GM19397 (cell line): Measurements from ENCODE around the gene CATSPERD.
A peak's percentile ranks its signal among the peaks of the same experiment; 100 is the strongest.

Experiments
- ATAC-seq: cut with Tn5 transposase; IDR thresholded peaks from one replicate; pipeline ENCODE4 v1.9.1; 2021; ENCODE audit warnings: mild to moderate bottlenecking, moderate library complexity; ENCODE audit not compliant: unreplicated experiment

CATSPERD gene

GRCh38 chr19:5719961-5720790, at the start of gene CATSPERD, which contains the start of gene LONP1:
Gene CATSPERD, plus strand, starts transcription at chr19:5720637. Its CDS starts 101 bp downstream, at chr19:5720738.
Gene LONP1, minus strand, starts transcription at chr19:5720146. Its CDS starts 14 bp downstream, at chr19:5720132.
- peak; percentile 84 for ATAC-seq

- no peak for ATAC-seq
Observed at GRCh38 chr19:5671600-5671999, 48.8 kb upstream of the CATSPERD start.

GRCh38 chr19:5672708-5673459, 47.6 kb upstream of the CATSPERD start:
- ATAC-seq: no peak

GRCh38 chr19:5673752-5674151, 46.7 kb upstream of the CATSPERD start:
- ATAC-seq: no peak

- no peak for ATAC-seq
Observed at GRCh38 chr19:5674714-5675113, 45.7 kb upstream of the CATSPERD start.

GRCh38 chr19:5676105-5676771, 44.2 kb upstream of the CATSPERD start:
- no peak for ATAC-seq

- no peak for ATAC-seq
Observed at GRCh38 chr19:5676772-5677105, 43.7 kb upstream of the CATSPERD start.

- ATAC-seq: no peak
Observed at GRCh38 chr19:5677136-5677535, 43.3 kb upstream of the CATSPERD start.

- ATAC-seq: no peak
Observed at GRCh38 chr19:5677580-5677979, 42.9 kb upstream of the CATSPERD start.

GRCh38 chr19:5678071-5678718, 42.2 kb upstream of the CATSPERD start:
- ATAC-seq: no peak

GRCh38 chr19:5679289-5680083, 41.0 kb upstream of the CATSPERD start:
- ATAC-seq: no peak

GRCh38 chr19:5680084-5680436, 40.4 kb upstream of the CATSPERD start:
- no peak for ATAC-seq

- peak; percentile 85 for ATAC-seq
Observed at GRCh38 chr19:5680437-5681368, 39.7 kb upstream of the CATSPERD start, which contains the start of the genes HSD11B1L and MICOS13. Gene HSD11B1L, plus strand, starts transcription at chr19:5681027. Its CDS starts 3,806 bp downstream, at chr19:5684833. Gene MICOS13, minus strand, starts transcription at chr19:5680516. Its CDS starts 30 bp downstream, at chr19:5680486.

- ATAC-seq: no peak
Observed at GRCh38 chr19:5681391-5682106, 38.9 kb upstream of the CATSPERD start.

GRCh38 chr19:5682107-5682482, 38.3 kb upstream of the CATSPERD start:
- ATAC-seq: no peak

GRCh38 chr19:5683177-5683886, 37.1 kb upstream of the CATSPERD start:
- no peak for ATAC-seq

GRCh38 chr19:5684694-5685430, 35.6 kb upstream of the CATSPERD start:
- ATAC-seq: no peak
